ENCODE measurements around the gene PPP1R17. TPM values are rescaled to one million over a fixed set of nuclear protein-coding genes. Genes with fewer than 3 reads are reported as not detected.

Gene PPP1R17
- total and polyA plus RNA-seq, 4 donors: not detected

- H3K9me3 ChIP-seq (ENCODE audit: control insufficient read depth in 4 of 4, low read length in 3 of 4): peaks cover 0 to 2% (median 0%) of the 10 kb centered on the region in 4 donors
- no peak overlapping the region for H3K9ac ChIP-seq (ENCODE audit: low read depth in 1 of 2, low read length in 2 of 2)
- H3K36me3 ChIP-seq (ENCODE audit: control insufficient read depth in 4 of 4, insufficient read depth in 3 of 4, low read depth in 1 of 4, low read length in 3 of 4): no peaks in the 10 kb centered on the region
- DNase-seq (ENCODE audit: low spot score): no peak
- no peaks in the 10 kb centered on the region for H3K4me1 ChIP-seq (ENCODE audit: control insufficient read depth in 4 of 4, insufficient read depth in 4 of 4, low read length in 3 of 4)
- peaks cover 0 to 4% (median 0%) of the 10 kb centered on the region in 4 donors for H3K27me3 ChIP-seq (ENCODE audit: control insufficient read depth in 4 of 4, insufficient read depth in 4 of 4, low read length in 3 of 4)
- H3K4me3 ChIP-seq (ENCODE audit: low read depth in 1 of 3, low read length in 3 of 3): no peak overlapping the region
- no peak for TF ChIP-seq JUND (IDR thresholded peaks at IDR 0.05)
- TF ChIP-seq GABPA (IDR thresholded peaks at IDR 0.05 in 1 of 2, conservative IDR thresholded peaks at IDR 0.05 in 1 of 2): no peak
- TF ChIP-seq FOXA1 (IDR thresholded peaks at IDR 0.05): no peak
- TF ChIP-seq YY1 (IDR thresholded peaks at IDR 0.05): no peak
- TF ChIP-seq HNF4G (IDR thresholded peaks at IDR 0.05): no peak
- TF ChIP-seq FOXA2 (IDR thresholded peaks at IDR 0.05): no peak
- no peak for TF ChIP-seq TAF1 (conservative IDR thresholded peaks at IDR 0.05)
- no peak for TF ChIP-seq EGR1 (IDR thresholded peaks at IDR 0.05; ENCODE audit: low read depth in 2 of 2)
- no peak for TF ChIP-seq CTCF (IDR thresholded peaks at IDR 0.05; ENCODE audit: low read depth, low read length, missing input control)
- no peak for TF ChIP-seq ZBTB33 (IDR thresholded peaks at IDR 0.05)
- no peak for TF ChIP-seq NR2F2 (IDR thresholded peaks at IDR 0.05)
- TF ChIP-seq, protein P1, sequence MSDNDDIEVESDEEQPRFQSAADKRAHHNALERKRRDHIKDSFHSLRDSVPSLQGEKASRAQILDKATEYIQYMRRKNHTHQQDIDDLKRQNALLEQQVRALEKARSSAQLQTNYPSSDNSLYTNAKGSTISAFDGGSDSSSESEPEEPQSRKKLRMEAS (IDR thresholded peaks at IDR 0.05): no peak
- TF ChIP-seq, protein P2, sequence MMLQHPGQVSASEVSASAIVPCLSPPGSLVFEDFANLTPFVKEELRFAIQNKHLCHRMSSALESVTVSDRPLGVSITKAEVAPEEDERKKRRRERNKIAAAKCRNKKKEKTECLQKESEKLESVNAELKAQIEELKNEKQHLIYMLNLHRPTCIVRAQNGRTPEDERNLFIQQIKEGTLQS (IDR thresholded peaks at IDR 0.05): no peak
- TF ChIP-seq RXRA (IDR thresholded peaks at IDR 0.05): no peak
- no peak for TF ChIP-seq REST (IDR thresholded peaks at IDR 0.05)
- TF ChIP-seq HNF4A (conservative IDR thresholded peaks at IDR 0.05): no peak
- TF ChIP-seq RAD21 (IDR thresholded peaks at IDR 0.05): no peak
- TF ChIP-seq SP1 (IDR thresholded peaks at IDR 0.05): no peak
- whole genome bisulfite sequencing: 65% methylated on average over 1 of the region's 1 CpG
- H3K27ac ChIP-seq (ENCODE audit: low read depth in 1 of 2, low read length in 2 of 2): no peak overlapping the region
Measured at GRCh38 chr7:31710171-31710570, 23.2 kb downstream of the PPP1R17 start.

Measured in liver (tissue), 9 donors.